GM23248 (cell line): ENCODE measurements around the gene CTNNA2.

Experiments used
- EZH2 ChIP-seq: fragments of 200-600 bp; sonication (generic); IDR thresholded peaks from 2 replicates; pipeline ENCODE4 v1.6.1; 2018; ENCODE audit warnings: antibody characterized with exemption, mild to moderate bottlenecking; ENCODE audit not compliant: insufficient read depth, poor library complexity, severe bottlenecking
- EZH2phosphoT487 ChIP-seq: fragments of 200-600 bp; sonication (generic); IDR thresholded peaks from 2 replicates; pipeline ENCODE4 v1.6.1; 2018; ENCODE audit warnings: antibody characterized with exemption, moderate library complexity, mild to moderate bottlenecking, low read depth; ENCODE audit not compliant: insufficient read depth

GRCh38 chr2:79621755-79622154, 108.9 kb downstream of the CTNNA2 start:
- no peak for TF ChIP-seq EZH2
- no peak for TF ChIP-seq EZH2phosphoT487
